ENCODE results near the gene ATXN7L1.

GRCh38 chr7:105811189-105811847 lies 65.1 kb downstream of the ATXN7L1 start:
- TF ChIP-seq CTCF (IDR thresholded peaks at IDR 0.05) (no peak), POLR2A (IDR thresholded peaks at IDR 0.05) (no peak)
